ENCODE data around the gene KRTDAP.

Gene KRTDAP

GRCh38 chr19:35490364-35490763, at the start of gene KRTDAP:
TSS of gene KRTDAP (minus strand) at chr19:35490464. CDS start at chr19:35490442, 22 bp downstream.
- no peak for DNase-seq

DNA sequence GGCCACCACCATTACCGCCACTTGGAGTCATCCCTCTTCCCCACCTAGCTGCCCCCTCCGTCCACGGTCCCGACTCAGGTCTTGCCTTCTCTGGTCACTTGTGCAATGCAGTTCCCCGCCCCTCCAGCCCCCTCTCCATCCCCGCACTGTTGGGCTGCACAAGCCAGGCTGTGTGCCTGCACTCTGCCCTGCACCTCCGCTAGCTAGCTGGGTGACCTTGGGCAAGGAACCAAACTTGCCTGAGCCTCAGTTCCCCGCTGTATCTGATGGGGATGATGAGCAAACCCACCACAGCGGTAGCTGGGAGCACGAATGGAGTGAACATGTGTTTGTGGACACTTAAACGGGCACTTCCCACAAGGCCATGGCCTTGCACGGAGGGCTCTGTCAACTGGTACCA, 49.6 kb upstream of the KRTDAP start:
- no peak for DNase-seq

DNA sequence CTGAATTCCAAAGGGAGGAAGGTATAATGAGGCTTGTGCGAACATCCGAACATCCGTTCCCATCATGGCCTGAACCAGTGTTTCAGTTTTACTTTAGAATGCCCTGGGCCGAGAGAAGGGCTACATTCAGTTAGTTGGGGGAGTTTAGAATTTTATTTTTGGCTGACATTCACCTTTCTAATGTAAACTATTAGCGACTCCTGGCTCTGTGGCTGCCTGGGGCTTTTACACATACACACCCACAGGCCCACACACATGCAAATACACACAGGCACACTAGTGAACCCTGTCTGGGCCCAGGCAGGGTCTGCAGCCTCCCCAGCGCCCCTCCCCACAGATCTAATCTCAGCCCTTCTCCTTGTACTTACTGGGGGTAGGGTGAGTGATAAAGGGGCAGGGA, 49.0 kb upstream of the KRTDAP start:
- no peak for DNase-seq

DNA sequence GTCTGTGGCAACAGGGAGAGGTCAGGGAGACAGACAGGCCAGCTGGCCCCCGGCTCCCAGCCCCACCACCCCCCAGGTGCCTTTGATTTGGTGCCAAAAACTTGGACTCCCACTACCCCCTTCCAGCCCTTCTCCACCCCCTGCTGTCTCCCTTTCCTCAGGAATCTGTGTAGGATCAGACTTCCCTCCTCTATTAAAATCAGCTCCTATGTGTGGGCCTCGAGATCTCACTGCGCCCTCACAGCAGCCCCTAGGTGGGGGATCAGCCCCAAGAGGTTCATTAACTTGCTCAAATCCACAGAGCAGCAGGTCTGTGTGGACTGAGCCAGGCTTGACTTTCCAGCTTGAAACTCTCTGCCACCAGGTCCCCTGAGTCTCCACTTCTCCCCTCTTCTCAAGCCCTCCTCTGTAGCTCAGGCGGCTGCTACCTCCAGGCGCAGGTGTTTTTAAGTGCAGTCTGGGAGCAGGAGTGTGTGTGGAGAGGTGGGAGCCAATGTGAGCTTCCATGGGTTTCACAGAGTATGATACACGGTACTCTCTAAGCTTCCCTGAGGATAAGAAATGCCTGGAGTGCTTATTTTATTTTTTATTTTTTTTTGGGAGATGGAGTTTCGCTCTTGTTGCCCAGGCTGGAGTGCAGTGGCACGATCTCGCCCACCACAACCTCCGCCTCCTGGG, 44.7 kb upstream of the KRTDAP start:
- no peak for DNase-seq

DNA sequence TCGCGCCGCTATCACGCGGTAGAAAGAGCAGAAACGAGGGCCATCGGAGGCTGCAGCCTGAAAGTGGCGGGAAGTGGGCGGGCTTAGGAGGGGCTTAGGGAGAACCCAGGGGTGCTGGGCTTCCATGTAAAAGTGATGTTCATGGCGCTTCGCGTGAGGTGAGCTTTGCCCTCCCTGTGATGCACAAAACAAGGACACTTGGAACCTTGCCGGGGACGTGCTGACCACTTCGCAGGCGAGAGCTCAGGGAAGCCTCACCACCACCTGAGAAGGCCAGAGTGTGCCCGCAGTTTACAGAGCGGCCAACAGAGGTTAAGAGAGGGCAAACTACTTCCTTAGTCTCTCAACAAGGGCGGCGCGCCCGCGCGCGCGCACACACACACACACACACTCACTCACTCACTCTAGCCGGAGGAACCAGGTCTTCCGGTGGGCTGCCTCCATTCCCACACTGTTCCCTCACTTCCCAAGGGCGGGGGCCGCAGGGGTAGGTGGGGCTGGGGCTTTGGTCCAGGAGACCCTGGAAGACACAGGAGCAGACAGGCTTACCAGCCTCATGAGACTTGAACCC, 43.6 kb upstream of the KRTDAP start:
- no peak for DNase-seq

GRCh38 chr19:35533201-35533821, 43.0 kb upstream of the KRTDAP start, which contains the start of gene GAPDHS:
TSS of gene GAPDHS (plus strand) at chr19:35533456. CDS start at chr19:35533528, 72 bp downstream.
- no peak for DNase-seq

- no peak for DNase-seq
These were observed 41.0 kb upstream of the KRTDAP start for GRCh38 chr19:35531291-35531690.

GRCh38 chr19:35529241-35530218, 39.3 kb upstream of the KRTDAP start:
- DNase-seq = no peak

DNA sequence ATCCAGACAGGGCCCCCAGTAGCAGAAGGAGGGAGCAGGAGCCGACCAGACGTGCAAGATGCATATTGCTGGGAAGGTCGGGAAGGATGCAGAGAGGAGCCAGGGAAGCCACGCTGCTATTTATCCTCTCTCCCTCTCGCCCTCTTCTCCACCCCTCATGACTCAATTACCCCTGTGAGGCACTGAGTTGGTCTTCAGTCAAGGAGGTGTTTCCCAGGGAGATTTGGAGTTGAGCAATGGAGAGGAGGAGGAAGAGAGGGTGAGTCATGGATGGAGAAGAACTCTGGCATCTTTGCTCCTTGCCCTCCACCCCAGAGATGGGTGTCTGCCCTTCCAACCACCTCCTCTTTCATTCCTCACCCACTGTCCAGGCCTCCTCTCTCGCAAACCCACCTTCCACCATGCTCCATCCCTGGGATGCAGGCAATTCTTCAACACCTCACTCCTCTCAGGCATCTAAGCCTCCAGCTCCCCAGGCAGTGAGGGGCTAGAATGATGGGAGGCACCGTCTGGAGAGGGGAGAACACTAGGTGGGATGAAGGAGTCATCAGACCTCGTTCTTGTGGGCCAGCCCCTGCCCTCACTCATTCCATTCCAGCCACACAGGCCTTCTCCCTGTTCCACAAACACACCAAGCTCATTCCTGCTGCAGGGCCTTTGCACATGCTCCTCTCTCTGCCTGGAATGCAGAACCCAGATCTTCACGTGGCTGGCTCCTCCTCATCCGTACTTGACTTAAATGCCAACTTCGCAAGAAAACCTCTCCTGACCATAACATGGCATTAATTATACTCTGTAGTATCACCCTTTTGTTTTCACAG, 38.2 kb upstream of the KRTDAP start, which contains the start of gene SBSN:
Gene SBSN, minus strand, starts transcription at position 94 of the 821 bp plus-strand sequence. Its CDS starts 30 bp downstream, at position 64.
- DNase-seq = peak; percentile 81

DNA sequence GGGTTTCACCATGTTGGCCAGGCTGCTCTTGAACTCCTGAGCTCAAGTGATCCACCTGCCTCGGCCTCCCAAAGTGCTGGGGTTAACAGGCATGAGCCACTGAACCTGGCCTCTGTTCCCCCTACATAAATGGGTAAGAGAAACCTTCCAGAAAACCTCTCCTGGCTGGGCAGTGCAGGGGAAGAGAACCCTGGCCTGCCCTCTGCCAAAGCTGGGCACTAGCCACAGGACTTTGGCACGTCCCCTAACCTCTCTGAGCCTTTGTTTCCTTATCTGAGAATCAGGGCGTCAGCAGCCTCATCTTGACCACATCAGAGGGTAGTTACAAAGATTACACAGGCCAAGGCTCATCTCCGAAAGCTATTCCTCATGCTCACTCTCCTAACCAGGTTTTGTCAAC, 35.6 kb upstream of the KRTDAP start:
- DNase-seq = no peak

DNA sequence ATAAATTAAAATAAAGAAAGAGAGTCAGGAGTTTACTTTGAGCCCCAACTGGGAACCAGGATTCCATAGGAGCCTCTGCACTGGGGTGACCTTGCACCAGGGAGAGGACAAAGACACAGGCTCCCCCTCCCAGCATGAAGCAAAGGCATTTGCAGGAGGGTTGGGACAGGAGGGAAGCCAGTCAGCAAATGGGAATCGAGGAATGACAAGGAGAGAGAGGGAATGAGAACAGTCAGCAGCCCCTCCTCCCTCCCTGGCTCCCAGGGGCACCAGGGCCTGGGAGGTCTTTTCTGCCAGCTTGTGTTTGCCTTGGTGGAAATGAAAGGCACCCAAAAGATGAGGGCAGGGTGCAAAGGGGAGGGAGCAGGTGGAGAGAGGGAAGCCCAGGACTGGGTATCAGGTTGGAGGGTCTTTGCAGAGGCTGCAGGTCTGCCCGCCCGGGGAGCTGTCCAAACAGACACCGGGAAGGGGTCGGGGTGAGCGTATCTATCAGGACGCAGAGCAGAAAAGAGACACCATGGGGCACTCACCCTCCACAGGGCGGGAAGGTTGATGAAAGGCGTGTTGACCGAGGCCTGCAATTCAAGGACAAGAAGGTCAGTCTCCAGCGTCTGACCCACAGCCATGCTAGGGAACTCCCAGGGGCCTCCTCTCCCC, 34.0 kb upstream of the KRTDAP start:
- no peak for DNase-seq

DNA sequence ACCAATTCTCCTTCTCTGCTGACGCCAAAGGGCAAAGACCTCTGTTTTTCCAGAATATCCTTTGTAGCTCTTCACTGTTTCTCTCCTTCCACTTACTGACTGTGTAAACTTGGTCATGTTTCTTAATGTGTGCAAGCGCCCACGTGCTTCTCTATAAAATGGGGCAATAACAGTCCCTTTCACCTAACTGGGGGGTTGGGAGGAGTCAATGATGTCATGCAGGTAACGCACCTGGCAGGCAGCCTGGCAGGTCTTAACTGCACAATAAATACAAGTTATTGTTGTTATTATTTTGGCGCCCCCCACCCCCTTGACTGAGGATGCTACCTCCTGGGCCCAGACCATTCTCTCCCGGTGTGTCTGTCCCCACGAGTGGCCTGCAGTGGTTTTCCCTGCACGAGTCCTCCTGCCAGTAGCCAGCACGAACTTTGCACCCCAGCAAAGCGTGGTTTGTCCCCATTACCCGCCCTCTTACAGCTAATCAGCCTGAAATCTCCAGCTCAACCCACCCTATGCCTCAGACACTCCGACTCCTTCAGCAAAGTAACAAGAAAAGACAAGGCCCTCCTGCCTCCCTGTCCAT, 32.6 kb upstream of the KRTDAP start:
- no peak for DNase-seq

GRCh38 chr19:35521124-35521743, 31.0 kb upstream of the KRTDAP start:
- no peak for DNase-seq

GRCh38 chr19:35519291-35519690, 29.0 kb upstream of the KRTDAP start:
- DNase-seq = peak; percentile 76

- DNase-seq = peak; percentile 88
These were observed 28.0 kb upstream of the KRTDAP start for GRCh38 chr19:35518313-35518712.

- no peak for DNase-seq
These were observed 27.1 kb upstream of the KRTDAP start for GRCh38 chr19:35517342-35517741.

GRCh38 chr19:35516310-35516709, 26.0 kb upstream of the KRTDAP start:
- no peak for DNase-seq

DNA sequence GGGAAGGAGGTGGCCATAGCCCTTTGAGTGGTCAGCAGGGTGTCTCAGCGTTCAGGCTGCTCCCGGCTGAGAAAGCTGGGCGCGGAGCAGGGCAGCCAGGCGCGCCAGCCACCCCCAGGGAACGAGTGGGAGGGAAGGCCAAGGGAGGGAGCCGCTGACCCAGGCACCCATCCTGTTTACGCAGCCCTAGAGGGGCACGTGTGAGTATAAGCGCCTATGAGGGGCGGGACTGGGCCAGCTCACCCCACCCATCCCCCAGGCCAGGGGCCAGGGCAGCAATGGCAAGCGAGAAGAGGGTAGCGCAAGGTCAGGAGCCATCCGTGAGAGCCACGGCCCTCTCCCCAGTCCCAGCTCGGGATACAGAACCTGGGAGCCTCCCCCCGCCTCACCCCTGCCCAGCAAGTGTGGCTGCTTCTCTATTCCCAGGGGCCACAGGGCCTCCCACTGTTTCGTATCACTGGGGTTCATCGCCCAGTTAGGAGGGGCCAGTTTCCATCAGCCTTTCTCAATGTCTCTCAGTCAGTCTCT, 24.1 kb upstream of the KRTDAP start:
- DNase-seq = peak; percentile 65

DNA sequence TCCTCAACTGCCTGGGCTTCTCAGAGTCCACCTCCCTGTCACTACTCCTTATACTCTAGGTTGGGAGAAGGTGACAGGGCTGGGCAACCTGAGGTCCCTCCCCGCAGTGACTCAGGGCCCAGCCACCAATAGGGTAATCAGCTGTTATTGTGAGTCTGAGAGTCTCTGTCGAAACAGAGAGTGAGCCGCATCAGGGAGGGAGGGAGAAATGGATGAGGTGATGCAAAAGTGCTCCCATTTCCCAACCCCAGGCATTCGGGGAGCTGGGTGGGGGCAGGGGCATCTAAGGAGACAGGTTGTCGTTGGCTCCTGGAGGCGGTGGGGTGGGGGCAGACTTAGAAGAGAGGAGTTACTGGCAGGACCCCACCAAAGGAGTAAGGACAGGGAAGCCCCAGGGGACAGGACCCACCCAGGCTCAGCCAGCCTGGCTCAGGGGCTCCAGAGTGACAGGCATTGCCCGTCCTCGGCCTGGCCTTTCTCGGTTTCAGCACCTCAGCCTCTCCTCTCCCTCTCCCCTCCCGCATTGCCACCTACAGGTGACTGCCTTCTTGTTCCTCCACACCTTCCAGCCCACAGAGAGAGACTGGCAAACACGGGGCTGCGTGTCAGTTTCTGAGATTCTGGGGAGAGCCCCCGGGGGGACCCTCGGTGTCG, 23.5 kb upstream of the KRTDAP start, which contains the start of gene DMKN:
Gene DMKN, minus strand, starts transcription at position 22 of the 654 bp plus-strand sequence. CDS start 174 bp downstream, outside the sequence.
- peak; percentile 71 for DNase-seq
